ENCODE data around the gene ZNF276.

ZNF276 gene

GRCh38 chr16:89736554-89736953, 15.2 kb downstream of the ZNF276 start:
- no peak for DNase-seq (ENCODE audit: low read depth)
- TF ChIP-seq, protein P1, sequence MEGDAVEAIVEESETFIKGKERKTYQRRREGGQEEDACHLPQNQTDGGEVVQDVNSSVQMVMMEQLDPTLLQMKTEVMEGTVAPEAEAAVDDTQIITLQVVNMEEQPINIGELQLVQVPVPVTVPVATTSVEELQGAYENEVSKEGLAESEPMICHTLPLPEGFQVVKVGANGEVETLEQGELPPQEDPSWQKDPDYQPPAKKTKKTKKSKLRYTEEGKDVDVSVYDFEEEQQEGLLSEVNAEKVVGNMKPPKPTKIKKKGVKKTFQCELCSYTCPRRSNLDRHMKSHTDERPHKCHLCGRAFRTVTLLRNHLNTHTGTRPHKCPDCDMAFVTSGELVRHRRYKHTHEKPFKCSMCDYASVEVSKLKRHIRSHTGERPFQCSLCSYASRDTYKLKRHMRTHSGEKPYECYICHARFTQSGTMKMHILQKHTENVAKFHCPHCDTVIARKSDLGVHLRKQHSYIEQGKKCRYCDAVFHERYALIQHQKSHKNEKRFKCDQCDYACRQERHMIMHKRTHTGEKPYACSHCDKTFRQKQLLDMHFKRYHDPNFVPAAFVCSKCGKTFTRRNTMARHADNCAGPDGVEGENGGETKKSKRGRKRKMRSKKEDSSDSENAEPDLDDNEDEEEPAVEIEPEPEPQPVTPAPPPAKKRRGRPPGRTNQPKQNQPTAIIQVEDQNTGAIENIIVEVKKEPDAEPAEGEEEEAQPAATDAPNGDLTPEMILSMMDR (conservative IDR thresholded peaks at IDR 0.05; ENCODE audit: low read depth, low read length) = no peak
- no peak overlapping the region for H3K4me3 ChIP-seq (ENCODE audit: low read depth, low read length)

DNA sequence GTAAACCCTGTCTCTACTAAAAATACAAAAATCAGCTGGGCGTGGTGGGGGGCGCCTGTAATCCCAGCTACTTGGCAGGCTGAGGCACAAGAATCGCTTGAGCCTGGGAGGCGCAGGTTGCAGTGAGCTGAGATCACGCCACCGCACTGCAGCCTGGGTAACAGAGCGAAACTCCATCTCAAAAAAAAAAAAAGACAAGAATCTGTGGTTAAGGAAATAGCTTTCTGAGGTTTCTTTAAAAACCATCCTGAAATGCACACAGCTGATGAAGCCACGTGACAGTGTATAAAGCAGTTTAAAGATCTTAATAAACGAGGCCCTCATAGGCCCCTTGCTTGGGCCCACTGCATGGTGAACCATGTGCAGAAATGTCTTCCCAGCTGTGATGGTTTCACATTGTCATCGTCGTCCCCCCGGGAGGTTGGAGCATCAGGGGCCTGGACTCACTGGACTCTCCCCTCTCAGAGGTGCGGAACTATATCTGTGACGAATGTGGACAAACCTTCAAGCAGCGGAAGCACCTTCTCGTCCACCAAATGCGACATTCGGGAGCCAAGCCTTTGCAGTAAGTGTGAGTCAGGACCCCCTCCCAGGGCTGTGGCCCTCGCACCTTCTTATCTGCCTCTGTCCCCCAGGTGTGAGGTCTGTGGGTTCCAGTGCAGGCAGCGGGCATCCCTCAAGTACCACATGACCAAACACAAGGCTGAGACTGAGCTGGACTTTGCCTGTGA, 16.2 kb downstream of the ZNF276 start:
- TF ChIP-seq, protein P1 (conservative IDR thresholded peaks at IDR 0.05; ENCODE audit: low read depth, low read length) = no peak
- H3K4me3 ChIP-seq (ENCODE audit: low read depth, low read length) = no peak overlapping the region
- no peak for DNase-seq (ENCODE audit: low read depth)

- DNase-seq (ENCODE audit: low read depth) = no peak
- TF ChIP-seq, protein P1 (conservative IDR thresholded peaks at IDR 0.05; ENCODE audit: low read depth, low read length) = no peak
- no peak overlapping the region for H3K4me3 ChIP-seq (ENCODE audit: low read depth, low read length)
These were observed 16.7 kb downstream of the ZNF276 start for GRCh38 chr16:89738072-89738377.

GRCh38 chr16:89738538-89739317, 17.4 kb downstream of the ZNF276 start:
- TF ChIP-seq, protein P1 (conservative IDR thresholded peaks at IDR 0.05; ENCODE audit: low read depth, low read length) = no peak
- DNase-seq (ENCODE audit: low read depth) = no peak
- no peak overlapping the region for H3K4me3 ChIP-seq (ENCODE audit: low read depth, low read length)

GRCh38 chr16:89739383-89739782, 18.0 kb downstream of the ZNF276 start:
- no peak for DNase-seq (ENCODE audit: low read depth)
- H3K4me3 ChIP-seq (ENCODE audit: low read depth, low read length) = no peak overlapping the region
- TF ChIP-seq, protein P1 (conservative IDR thresholded peaks at IDR 0.05; ENCODE audit: low read depth, low read length) = no peak

DNA sequence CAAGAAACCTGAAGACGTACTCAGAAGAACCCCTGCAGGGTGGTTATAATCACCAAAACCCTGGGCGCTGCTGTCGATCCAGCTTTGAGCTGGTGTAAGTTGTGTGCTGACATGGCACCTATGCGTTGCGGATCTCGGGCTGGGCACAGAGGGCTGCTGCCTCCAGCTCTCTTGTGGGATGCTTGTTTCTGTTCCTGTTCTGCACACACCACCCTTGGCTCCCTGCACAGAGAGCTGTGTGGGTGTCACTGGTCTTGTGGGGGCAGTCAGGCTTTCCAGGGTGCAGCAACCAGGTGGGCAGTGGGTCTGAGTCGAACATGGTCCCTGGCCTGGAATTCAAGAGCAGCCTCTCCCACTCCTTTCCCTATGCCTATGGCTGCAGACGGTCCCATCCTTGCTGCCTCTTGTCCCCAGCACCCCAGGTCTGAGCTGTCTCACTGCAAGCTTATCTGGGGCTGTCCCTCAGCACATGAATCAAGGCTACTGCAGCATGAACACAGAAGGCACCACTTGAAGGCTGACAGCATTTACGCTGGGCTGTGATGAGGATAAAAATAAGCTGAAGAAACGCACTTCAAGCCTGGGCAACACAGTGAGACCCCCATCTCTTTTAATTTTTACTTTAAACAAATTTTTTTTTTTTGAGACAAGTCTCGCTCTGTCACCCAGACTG, 20.1 kb downstream of the ZNF276 start:
- H3K4me3 ChIP-seq (ENCODE audit: low read depth, low read length) = no peak overlapping the region
- DNase-seq (ENCODE audit: low read depth) = no peak
- TF ChIP-seq, protein P1 (conservative IDR thresholded peaks at IDR 0.05; ENCODE audit: low read depth, low read length) = no peak

All from choroid plexus epithelial cell (primary cell).